Left ventricle myocardium inferior (tissue), 1 donor: Measurements from ENCODE around the gene VSTM2A. TPM values are rescaled to one million over a fixed set of nuclear protein-coding genes. Genes with fewer than 3 reads are reported as not detected.

Experiments
- DNase-seq: peaks from one replicate; pipeline ENCODE4 v3.0.0-alpha.2; 2020
- H3K27ac ChIP-seq: fragments of 200-600 bp; replicated peaks from 2 replicates; pipeline ENCODE4 v1.8.0; 2021
- H3K27me3 ChIP-seq: fragments of 200-600 bp; 2 replicates; pipeline ENCODE4 v1.8.0; 2021; ENCODE audit warnings: low read depth
- H3K36me3 ChIP-seq: fragments of 200-600 bp; 2 replicates; pipeline ENCODE4 v1.8.0; 2021
- H3K4me1 ChIP-seq: fragments of 200-600 bp; 2 replicates; pipeline ENCODE4 v1.8.0; 2021
- H3K4me3 ChIP-seq: fragments of 200-600 bp; 2 replicates; pipeline ENCODE4 v1.8.0; 2021; ENCODE audit warnings: mild to moderate bottlenecking, moderate library complexity
- H3K9me3 ChIP-seq: fragments of 200-600 bp; replicated peaks from 2 replicates; pipeline ENCODE4 v1.8.0; 2021
- intact Hi-C: fragments of 100-400 bp; cut with micrococcal nuclease; formaldehyde crosslinking; loops from one replicate; pipeline ENCODE4 v1.11.0; 2022
- total RNA-seq: library from RNA; stranded (reverse); fragmentation: NEBNext Ultra II Directional; extraction: Animal tissue kit (Norgen Biotek cat#: 25700); gene quantifications from one replicate; pipeline ENCODE4 v1.2.1, GENCODE V29; 2021
- TF ChIP-seq, protein P1 (sequence below): fragments of 200-600 bp; IDR thresholded peaks from 2 replicates; pipeline ENCODE4 v1.8.0; 2021; ENCODE audit warnings: antibody characterized with exemption, mild to moderate bottlenecking, borderline replicate concordance
- donor health status: DM: no; HTN: yes; CAD: no; lungs with severe emphysema.

The VSTM2A gene
- total RNA-seq, 1 donor from 2014 or later: not detected

DNA sequence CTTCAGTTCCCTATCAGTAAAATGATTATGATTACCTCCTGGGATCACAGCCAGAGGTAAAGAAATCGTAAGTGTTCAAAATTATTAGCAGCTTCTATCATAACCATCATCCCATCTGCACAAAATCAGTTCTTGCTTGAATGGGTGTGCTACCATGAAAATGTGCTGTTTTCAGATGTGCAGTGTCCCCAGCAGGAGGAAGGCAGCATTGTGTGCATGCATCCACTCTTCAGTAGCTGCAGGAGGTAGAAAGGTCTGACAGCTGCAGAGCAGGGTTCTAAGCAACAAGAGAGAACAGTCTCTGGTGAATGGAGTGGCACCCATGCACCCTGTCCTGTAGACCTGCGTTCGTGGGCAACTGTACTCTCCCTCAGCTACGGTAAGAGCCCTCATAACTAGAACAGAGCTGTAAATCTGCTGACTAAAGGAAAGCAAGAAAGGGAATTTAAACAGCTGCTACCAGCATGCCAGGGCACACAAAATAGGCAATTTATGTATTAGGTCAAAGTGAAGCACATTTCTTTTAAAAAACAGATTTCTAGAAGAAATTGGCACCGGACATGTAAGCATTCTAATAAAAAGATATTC lies 21.2 kb downstream of the VSTM2A start:
- H3K36me3 ChIP-seq: no peaks in the 10 kb centered on the region
- no peak overlapping the region for H3K27ac ChIP-seq
- intact Hi-C loops: no loop called here
- no peaks in the 10 kb centered on the region for H3K9me3 ChIP-seq
- H3K4me3 ChIP-seq: no peak overlapping the region
- H3K4me1 ChIP-seq: no peaks in the 10 kb centered on the region
- no peak for DNase-seq
- TF ChIP-seq, protein P1, sequence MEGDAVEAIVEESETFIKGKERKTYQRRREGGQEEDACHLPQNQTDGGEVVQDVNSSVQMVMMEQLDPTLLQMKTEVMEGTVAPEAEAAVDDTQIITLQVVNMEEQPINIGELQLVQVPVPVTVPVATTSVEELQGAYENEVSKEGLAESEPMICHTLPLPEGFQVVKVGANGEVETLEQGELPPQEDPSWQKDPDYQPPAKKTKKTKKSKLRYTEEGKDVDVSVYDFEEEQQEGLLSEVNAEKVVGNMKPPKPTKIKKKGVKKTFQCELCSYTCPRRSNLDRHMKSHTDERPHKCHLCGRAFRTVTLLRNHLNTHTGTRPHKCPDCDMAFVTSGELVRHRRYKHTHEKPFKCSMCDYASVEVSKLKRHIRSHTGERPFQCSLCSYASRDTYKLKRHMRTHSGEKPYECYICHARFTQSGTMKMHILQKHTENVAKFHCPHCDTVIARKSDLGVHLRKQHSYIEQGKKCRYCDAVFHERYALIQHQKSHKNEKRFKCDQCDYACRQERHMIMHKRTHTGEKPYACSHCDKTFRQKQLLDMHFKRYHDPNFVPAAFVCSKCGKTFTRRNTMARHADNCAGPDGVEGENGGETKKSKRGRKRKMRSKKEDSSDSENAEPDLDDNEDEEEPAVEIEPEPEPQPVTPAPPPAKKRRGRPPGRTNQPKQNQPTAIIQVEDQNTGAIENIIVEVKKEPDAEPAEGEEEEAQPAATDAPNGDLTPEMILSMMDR: no peak
- H3K27me3 ChIP-seq: no peaks in the 10 kb centered on the region

DNA sequence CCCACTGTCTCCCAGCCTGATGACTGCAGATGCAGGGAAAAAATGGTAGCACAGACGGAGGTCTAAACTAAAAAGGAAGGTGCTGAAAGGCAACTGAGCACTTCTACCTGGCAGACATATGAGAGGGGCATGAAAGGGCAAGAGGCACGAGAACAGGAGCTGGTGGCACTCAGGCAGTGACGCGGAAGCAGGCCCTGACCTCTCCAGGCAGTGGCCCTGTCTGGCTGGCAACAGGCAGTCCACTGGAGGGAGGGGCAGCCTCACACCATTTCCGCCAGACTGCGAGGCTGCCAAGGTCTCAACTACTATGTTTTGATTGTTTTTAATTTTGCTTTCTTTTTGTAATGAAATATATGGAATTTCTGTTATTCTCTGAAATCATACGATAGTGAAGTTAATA lies 23.3 kb downstream of the VSTM2A start:
- no peak for DNase-seq
- Histone ChIP-seq H3K36me3 (no peaks in the 10 kb centered on the region), H3K4me3 (no peak overlapping the region), H3K4me1 (no peaks in the 10 kb centered on the region), H3K27ac (no peak overlapping the region), H3K9me3 (no peaks in the 10 kb centered on the region), H3K27me3 (no peaks in the 10 kb centered on the region)
- TF ChIP-seq, protein P1: no peak
- intact Hi-C loops: no loop called here

DNA sequence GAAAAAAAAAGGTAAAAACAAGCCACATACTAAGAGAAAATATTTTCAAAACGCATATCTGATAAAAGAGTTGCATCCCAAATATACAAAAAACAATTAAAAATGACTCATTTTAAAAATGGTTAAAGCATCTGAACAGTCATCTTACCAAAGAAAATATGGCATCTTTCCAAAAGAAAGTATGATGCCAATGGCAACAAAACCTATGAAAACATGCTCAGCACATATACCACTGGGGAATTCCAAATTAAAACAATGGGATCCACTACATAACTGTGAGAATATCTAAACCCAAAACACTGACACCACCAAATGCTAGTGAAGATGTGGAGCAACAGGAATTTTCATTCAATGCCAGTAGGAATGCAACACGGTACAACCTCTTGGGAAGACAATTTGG lies 39.3 kb downstream of the VSTM2A start:
- Histone ChIP-seq H3K36me3 (no peaks in the 10 kb centered on the region), H3K4me1 (no peaks in the 10 kb centered on the region), H3K9me3 (no peaks in the 10 kb centered on the region), H3K27me3 (no peaks in the 10 kb centered on the region), H3K27ac (no peak overlapping the region), H3K4me3 (no peak overlapping the region)
- intact Hi-C loops: no loop called here
- DNase-seq: no peak
- TF ChIP-seq, protein P1: no peak

DNA sequence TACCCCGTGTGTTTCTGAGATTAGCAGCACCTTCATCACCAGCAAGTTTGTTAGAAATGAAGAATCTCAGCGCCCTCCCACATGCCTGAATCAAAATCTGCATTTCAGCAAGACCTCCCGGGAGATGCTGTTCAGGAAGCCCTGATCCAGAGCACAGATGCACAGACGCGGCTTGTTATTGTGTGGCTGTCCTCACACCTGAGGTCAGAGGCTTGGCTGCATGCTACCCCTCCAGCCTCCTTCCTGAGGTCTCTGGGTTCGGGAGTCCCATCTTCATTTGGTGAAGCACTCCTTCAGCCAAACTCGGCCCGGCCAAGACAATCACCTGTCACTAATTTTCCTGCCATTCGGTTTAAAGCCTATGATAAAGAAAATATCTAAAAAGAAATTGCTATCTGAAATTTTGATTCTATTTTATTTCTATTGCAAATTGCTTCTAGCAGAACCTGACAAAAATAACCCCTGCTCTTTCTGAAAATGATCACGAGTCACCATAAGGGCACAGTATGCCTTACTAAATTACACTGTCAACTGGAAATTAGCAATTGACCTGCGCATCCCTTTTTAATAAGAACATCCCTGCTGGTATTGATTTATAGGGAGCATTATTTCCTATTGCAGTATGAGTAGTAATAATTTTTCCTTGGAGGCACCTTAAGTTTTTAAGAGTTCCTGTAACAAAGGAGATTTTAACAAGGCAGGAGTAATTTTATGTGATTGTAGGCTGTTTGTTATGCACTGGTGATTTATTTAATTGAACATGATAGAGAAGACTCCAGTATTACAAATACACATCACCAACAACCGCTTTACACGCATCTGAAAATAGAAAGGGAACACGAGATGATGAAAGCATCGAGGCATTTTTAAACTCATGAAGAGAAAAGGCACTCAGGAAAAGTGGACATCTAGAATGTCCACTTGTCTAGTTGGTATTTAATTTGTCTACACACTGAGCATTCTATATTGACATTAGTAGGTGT lies 49.5 kb downstream of the VSTM2A start:
- Histone ChIP-seq H3K4me3 (no peak overlapping the region), H3K36me3 (no peaks in the 10 kb centered on the region), H3K4me1 (no peaks in the 10 kb centered on the region), H3K27ac (no peak overlapping the region), H3K9me3 (no peaks in the 10 kb centered on the region), H3K27me3 (no peaks in the 10 kb centered on the region)
- TF ChIP-seq, protein P1: no peak
- intact Hi-C loops: no loop called here
- no peak for DNase-seq

DNA sequence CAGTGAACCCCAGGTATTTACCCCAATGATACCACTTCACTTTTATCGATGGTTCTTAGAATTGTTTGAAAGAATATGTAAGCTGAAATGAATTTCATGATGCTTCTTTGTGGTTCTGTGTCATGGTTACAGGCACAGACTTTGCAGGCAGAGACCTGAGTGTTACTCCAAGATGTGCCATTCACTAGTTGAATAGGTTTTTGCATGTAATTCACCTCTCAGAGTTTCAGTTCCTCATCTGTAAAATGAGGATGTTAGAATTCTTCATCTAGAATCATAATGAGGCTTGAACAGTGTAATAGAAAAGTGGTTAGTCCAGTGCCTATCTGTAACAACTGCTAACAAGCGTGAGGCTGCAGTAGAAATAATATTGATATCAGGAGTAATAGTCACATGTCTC lies 54.6 kb downstream of the VSTM2A start:
- intact Hi-C loops: no loop called here
- TF ChIP-seq, protein P1: no peak
- no peaks in the 10 kb centered on the region for H3K27me3 ChIP-seq
- DNase-seq: no peak
- no peak overlapping the region for H3K4me3 ChIP-seq
- peaks cover 6% of the 10 kb centered on the region for H3K9me3 ChIP-seq
- no peaks in the 10 kb centered on the region for H3K36me3 ChIP-seq
- no peaks in the 10 kb centered on the region for H3K4me1 ChIP-seq
- H3K27ac ChIP-seq: no peak overlapping the region
